Suprapubic skin (tissue), 4 donors: Measurements from ENCODE around the gene FAM171A2. TPM values are rescaled to one million over a fixed set of nuclear protein-coding genes. Genes with fewer than 3 reads are reported as not detected.

Experiments used
- DNase-seq, 2 donors: peaks; one replicate each; pipeline ENCODE4 v3.0.0-alpha.2; 2019; ENCODE audit warnings: low spot score in 2 of 2
- H3K27ac ChIP-seq: fragments of 200-600 bp; sonication (generic); one replicate; pipeline ENCODE4 v1.5.1; 2019
- H3K27me3 ChIP-seq: fragments of 200-600 bp; sonication (generic); one replicate; pipeline ENCODE4 v1.5.1; 2019
- H3K36me3 ChIP-seq: fragments of 200-600 bp; sonication (generic); one replicate; pipeline ENCODE4 v1.5.1; 2019
- H3K4me1 ChIP-seq: fragments of 200-600 bp; sonication (generic); one replicate; pipeline ENCODE4 v1.5.1; 2019
- H3K4me3 ChIP-seq: fragments of 200-600 bp; sonication (generic); one replicate; pipeline ENCODE4 v1.5.1; 2019; ENCODE audit warnings: mild to moderate bottlenecking
- H3K9me3 ChIP-seq: fragments of 200-600 bp; sonication (generic); one replicate; pipeline ENCODE4 v1.5.1; 2019
- CTCF ChIP-seq, 2 donors: fragments of 200-600 bp in 1 of 2; fragments of 450-650 bp in 1 of 2; sonication (generic) in 1 of 2; IDR thresholded peaks; one replicate each; pipeline ENCODE4 v1.5.1; 2016 to 2019; ENCODE audit warnings: antibody characterized with exemption in 2 of 2, mild to moderate bottlenecking in 1 of 2, moderate library complexity in 1 of 2
- EP300 ChIP-seq: sonication (generic); formaldehyde crosslinking; IDR thresholded peaks from one replicate; pipeline ENCODE4 v1.6.1; 2017; ENCODE audit warnings: antibody characterized with exemption
- POLR2A ChIP-seq, 2 donors: fragments of 450-650 bp; IDR thresholded peaks; one replicate each; pipeline ENCODE4 v1.6.1; 2017; ENCODE audit warnings: antibody characterized with exemption in 2 of 2, mild to moderate bottlenecking in 2 of 2, moderate library complexity in 2 of 2
- POLR2AphosphoS5 ChIP-seq, 3 donors: sonication (generic); formaldehyde crosslinking; IDR thresholded peaks; one replicate each; pipeline ENCODE4 v1.6.1; 2017; ENCODE audit warnings: antibody characterized with exemption in 3 of 3
- WGBS: methylation state at CpG from one replicate; pipeline ENCODE4 v1.1.5; 2018; 5-methylcytosine and 5-hydroxymethylcytosine counted together
- total RNA-seq, 4 donors: library from RNA; depleted of rRNA; stranded (reverse); fragments of >200 nt; gene quantifications; one replicate each; pipeline ENCODE4 v1.1.0, GENCODE V29; 2016

The FAM171A2 gene
- total RNA-seq, 4 donors from 2014 or later, result 1.2 to 2.6 (median 1.5) TPM

- peaks cover 19% of the 10 kb centered on the region for H3K4me1 ChIP-seq
- DNase-seq, result peak in 1 of 2 donors; percentile 64
- TF ChIP-seq POLR2AphosphoS5 (IDR thresholded peaks at IDR 0.05) (no peak), POLR2A (IDR thresholded peaks at IDR 0.05) (no peak), CTCF (IDR thresholded peaks at IDR 0.05) (no peak), EP300 (no peak)
- 82% methylated on average over 9 of the region's 9 CpGs for WGBS
- peaks cover 4% of the 10 kb centered on the region for H3K36me3 ChIP-seq
- no peaks in the 10 kb centered on the region for H3K9me3 ChIP-seq
- H3K27ac ChIP-seq, result no peak overlapping the region
- no peak overlapping the region for H3K4me3 ChIP-seq
- H3K27me3 ChIP-seq, result peaks cover 6% of the 10 kb centered on the region
Measured at GRCh38 chr17:44358066-44358465, 5.6 kb downstream of the FAM171A2 start.

GRCh38 chr17:44356241-44356640 is 7.4 kb downstream of the FAM171A2 start:
- H3K27me3 ChIP-seq, result no peaks in the 10 kb centered on the region
- 81% methylated on average over 7 of the region's 11 CpGs for WGBS
- no peaks in the 10 kb centered on the region for H3K9me3 ChIP-seq
- TF ChIP-seq POLR2A (IDR thresholded peaks at IDR 0.05), result no peak
- TF ChIP-seq CTCF (IDR thresholded peaks at IDR 0.05), result no peak
- no peak for TF ChIP-seq EP300
- no peak for TF ChIP-seq POLR2AphosphoS5 (IDR thresholded peaks at IDR 0.05)
- H3K27ac ChIP-seq, result no peak overlapping the region
- peaks cover 10% of the 10 kb centered on the region for H3K4me1 ChIP-seq
- no peak overlapping the region for H3K4me3 ChIP-seq
- H3K36me3 ChIP-seq, result peaks cover 22% of the 10 kb centered on the region
- DNase-seq, result peak in 1 of 2 donors; percentile 63

- Histone ChIP-seq H3K9me3 (no peaks in the 10 kb centered on the region), H3K4me1 (peaks cover 10% of the 10 kb centered on the region), H3K36me3 (peaks cover 28% of the 10 kb centered on the region), H3K27me3 (no peaks in the 10 kb centered on the region), H3K27ac (no peak overlapping the region), H3K4me3 (no peak overlapping the region)
- WGBS, result 87% methylated on average over 8 of the region's 17 CpGs
- TF ChIP-seq CTCF (IDR thresholded peaks at IDR 0.05), result no peak
- TF ChIP-seq EP300, result no peak
- TF ChIP-seq POLR2AphosphoS5 (IDR thresholded peaks at IDR 0.05), result no peak
- TF ChIP-seq POLR2A (IDR thresholded peaks at IDR 0.05), result no peak
- peak in 1 of 2 donors; percentile 58 for DNase-seq
Measured at GRCh38 chr17:44355642-44356099, 8.0 kb downstream of the FAM171A2 start.

- H3K4me3 ChIP-seq, result peak overlapping the region; percentile 53
Measured at GRCh38 chr17:44354582-44355561, 8.8 kb downstream of the FAM171A2 start.

More at GRCh38 chr17:44354582-44355561, 8.8 kb downstream of the FAM171A2 start:
- DNase-seq, result peak in 1 of 2 donors; percentile 76
- peak in 1 of 2 donors; percentile 19 for TF ChIP-seq CTCF (IDR thresholded peaks at IDR 0.05)
- no peak for TF ChIP-seq POLR2A (IDR thresholded peaks at IDR 0.05)
- WGBS, result 87% methylated on average over 13 of the region's 77 CpGs
- Histone ChIP-seq H3K9me3 (no peaks in the 10 kb centered on the region), H3K4me1 (peaks cover 10% of the 10 kb centered on the region), H3K36me3 (peaks cover 36% of the 10 kb centered on the region), H3K27ac (no peak overlapping the region), H3K27me3 (no peaks in the 10 kb centered on the region)
